IPS DF 19.7 (cell line): ENCODE data around the gene LGALS9C.
"Not testable (repeated sequence)": the region's sequence is repeated elsewhere in the genome, so short reads cannot be mapped to it uniquely, and the experiment has no call there.

ENCODE experiments used
- DNase-seq: peaks from one replicate; pipeline ENCODE4 v3.0.0-alpha.2; 2013; ENCODE audit warnings: low read depth, low spot score

Gene LGALS9C

GRCh38 chr17:18478362-18478761, 1.8 kb downstream of the LGALS9C start:
- DNase-seq, result not testable (repeated sequence)

DNA sequence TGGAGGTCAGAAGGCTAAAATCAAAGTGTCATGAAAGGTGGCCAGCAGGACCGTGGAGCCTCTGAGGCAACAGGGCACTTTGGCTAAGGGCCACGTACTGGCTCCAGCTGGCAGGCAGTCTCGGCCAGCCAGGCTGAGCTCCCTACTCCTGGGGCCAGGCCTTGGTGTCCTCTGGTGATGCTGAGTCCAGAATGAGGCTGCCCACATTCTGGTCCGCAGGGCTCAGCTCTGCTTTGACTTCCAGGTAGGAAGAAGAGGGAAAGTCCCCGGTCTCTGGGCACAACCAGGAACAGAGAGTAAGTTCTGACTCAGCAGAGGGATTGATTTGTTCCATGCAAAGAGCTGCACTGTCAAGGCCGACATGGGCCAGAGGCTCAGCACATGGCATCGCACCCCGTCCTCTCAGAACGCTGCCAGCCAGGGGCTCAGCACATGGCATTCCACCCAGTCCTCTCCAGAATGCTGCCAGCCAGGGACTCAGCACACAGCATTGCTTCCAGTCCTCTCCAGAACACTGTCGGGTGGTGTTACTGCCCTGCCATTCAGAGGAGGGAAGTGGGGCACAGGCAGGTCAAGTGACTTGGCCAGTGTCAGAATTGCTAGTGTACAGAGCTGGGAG, 2.5 kb downstream of the LGALS9C start:
- DNase-seq, result not testable (repeated sequence)

GRCh38 chr17:18481775-18482174, 5.2 kb downstream of the LGALS9C start:
- not testable (repeated sequence) for DNase-seq

- not testable (repeated sequence) for DNase-seq
These were observed 9.4 kb downstream of the LGALS9C start for GRCh38 chr17:18485936-18486464.

GRCh38 chr17:18487633-18488032, 11.0 kb downstream of the LGALS9C start:
- DNase-seq, result not testable (repeated sequence)

- not testable (repeated sequence) for DNase-seq
These were observed 12.0 kb downstream of the LGALS9C start for GRCh38 chr17:18488622-18489021.

- DNase-seq, result not testable (repeated sequence)
These were observed 13.4 kb downstream of the LGALS9C start for GRCh38 chr17:18490016-18490415.

GRCh38 chr17:18492712-18493480, 16.3 kb downstream of the LGALS9C start:
- not testable (repeated sequence) for DNase-seq

- not testable (repeated sequence) for DNase-seq
These were observed 17.7 kb downstream of the LGALS9C start for GRCh38 chr17:18494250-18494768.

GRCh38 chr17:18497044-18497443, 20.5 kb downstream of the LGALS9C start:
- not testable (repeated sequence) for DNase-seq

- DNase-seq, result not testable (repeated sequence)
These were observed 22.5 kb downstream of the LGALS9C start for GRCh38 chr17:18499100-18499499.

DNA sequence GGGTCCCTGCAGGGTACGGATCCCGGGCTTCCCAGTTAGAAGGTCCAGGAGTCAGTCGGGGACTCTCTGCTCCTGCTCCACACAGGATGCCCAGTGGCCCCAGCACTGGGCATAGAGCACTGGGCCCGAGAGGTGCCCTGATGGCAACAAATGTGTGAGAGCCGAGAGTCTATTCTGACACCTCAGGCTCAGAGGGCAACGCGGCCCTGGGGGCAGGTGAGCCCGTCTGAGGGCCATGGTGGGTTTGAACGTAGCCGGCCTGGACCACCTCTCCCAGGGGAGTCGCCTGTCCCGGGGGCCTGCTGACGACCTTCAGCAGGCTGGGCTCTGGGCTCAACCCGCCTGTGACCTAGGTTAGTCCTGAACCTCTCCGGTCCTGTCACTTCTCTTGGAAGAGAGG, 23.2 kb downstream of the LGALS9C start:
- not testable (repeated sequence) for DNase-seq

GRCh38 chr17:18500281-18500680, 23.7 kb downstream of the LGALS9C start:
- DNase-seq, result not testable (repeated sequence)

DNA sequence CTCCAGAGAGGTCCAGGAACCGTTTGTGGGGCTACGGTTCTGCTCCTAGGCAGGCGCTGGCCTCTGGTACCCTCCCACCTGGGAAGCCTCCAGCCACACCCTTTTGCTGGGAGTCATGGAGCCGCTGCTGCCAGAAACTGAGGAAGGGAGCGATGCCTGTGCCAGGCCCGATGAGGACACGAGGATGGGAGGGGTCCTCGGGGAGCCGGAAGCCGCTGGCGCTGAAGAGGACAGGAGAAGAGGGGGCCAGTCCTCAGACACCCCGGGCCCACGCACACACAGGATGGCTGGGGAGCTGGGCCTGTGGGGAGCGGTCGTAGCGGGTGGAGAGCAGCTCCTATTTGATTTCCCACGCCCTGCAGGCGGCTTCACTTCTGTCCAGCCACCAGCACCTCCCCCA, 24.2 kb downstream of the LGALS9C start:
- DNase-seq, result not testable (repeated sequence)

DNA sequence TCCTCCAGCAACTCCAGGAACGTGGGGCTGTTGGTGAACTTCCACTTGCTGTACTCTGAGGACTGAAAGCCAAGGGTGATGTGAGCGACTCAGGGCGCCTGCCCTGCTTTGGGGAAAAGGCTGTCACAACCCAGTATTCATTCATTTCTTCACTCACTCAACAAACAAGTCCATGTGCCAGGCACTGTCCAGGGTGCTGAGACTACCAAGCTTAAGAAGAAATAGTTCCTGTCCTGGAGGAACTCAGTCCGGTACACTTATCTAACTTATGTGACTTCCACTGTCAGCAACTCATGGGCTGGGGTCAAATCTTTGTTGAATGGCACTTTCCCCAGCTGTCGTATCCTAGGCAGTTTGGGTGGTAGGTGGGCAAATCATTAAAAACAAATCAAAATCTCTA, 26.6 kb downstream of the LGALS9C start:
- not testable (repeated sequence) for DNase-seq

DNA sequence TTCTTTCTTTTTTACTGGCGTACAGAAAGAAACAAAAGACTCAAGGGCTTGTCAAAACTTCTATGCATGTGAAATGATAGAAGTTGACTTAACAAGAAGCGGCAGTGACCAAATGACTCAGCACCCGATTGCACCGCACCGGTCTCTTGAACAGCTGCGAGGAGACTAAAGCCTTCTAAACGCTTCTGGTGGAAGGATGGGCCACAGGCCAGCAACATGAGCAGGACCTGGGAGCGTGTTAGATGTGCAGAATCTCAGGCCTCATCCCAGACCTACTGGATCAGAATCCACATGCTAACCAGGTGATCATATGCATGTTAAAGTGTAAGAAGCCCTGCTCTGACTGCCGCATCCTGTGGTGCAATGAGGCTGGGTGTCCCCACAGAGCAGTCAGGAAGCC, 31.1 kb downstream of the LGALS9C start:
- DNase-seq, result not testable (repeated sequence)

DNA sequence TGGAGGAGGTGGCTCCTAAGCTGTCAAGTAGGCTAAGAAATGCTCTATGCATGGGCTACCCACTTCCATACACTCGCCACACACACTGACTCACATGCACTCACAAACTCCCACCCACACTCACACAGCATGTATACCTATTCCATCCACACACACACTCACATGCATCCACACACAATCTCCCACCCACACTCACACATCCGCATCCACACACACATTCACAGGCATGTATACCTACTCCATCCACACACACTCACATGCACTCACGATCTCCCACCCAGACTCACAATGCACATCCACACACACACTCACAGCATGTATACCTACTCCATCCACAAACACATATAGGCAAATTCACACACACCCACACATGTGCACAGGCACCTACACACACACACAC, 32.1 kb downstream of the LGALS9C start:
- DNase-seq, result not testable (repeated sequence)

DNA sequence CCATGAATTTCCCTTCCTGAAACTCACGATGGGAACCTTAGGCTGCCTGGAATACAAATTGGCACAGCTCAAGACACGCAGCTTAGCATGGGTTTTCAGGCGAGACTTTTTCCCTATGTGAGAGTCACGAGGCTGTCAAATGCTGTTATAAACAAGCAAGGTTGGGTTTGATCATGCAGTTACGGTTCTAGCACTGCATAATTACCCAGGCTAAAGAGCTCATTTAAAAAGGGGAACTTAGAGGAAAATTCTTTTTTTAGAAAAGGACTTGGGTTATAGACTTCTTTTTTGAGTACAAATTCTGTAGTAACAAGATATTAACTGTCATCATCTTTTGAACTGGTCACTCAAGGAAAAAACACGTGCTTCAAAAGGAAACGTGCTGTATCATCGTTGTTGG, 44.5 kb downstream of the LGALS9C start:
- DNase-seq, result not testable (repeated sequence)

DNA sequence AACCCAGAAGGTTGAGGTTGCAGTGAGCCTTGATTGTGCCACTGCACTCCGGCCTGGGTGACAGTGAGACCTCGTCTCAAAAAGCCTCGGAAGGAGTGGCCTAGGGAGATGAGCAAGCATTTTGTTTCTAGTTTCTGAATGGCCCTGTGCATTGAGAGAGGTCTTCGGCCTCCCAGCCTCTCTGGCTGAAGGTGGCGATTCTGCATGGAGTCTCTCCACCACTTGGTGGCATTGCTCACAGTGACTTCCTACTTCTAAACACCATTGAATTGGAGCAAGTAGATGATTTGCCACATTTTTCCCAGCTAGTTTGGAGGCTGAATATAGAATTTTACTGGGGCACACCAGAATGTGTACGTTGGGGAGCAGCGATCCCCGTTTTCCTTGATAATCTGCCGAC, 48.4 kb downstream of the LGALS9C start:
- DNase-seq, result not testable (repeated sequence)

- DNase-seq, result not testable (repeated sequence)
These were observed 49.7 kb downstream of the LGALS9C start for GRCh38 chr17:18526168-18526800.

- DNase-seq, result not testable (repeated sequence)
These were observed 50.8 kb downstream of the LGALS9C start for GRCh38 chr17:18527354-18527753.

DNA sequence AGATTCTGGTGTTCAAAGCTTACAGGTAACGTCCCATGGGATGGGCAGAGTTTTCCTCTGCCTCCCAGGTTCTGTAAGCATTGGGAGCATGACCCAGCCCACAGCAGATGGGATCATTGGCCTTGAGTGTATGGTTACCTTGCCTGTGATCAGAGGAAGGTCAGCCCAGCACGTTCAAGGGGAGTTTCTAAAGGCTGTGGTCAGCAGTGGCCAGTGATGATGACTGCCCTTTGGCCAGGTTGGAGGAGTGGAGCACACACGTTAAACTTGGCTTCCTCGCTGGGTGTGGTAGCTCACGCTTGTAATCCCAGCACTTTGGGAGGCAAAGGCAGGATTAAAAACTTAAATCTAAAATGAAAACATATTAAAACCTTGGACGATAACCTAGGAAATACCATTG, 51.8 kb downstream of the LGALS9C start:
- not testable (repeated sequence) for DNase-seq
